Heart left ventricle (tissue), 13 donors: Measurements from ENCODE around the gene BRMS1.
A peak's percentile ranks its signal among the peaks of the same experiment; 100 is the strongest.

ENCODE experiments used
- POLR2A ChIP-seq, 2 donors: fragments of 450-650 bp; IDR thresholded peaks; one replicate each; pipeline ENCODE4 v1.6.1; 2017; ENCODE audit warnings: antibody characterized with exemption in 2 of 2, mild to moderate bottlenecking in 2 of 2, moderate library complexity in 2 of 2
- TF ChIP-seq, protein P1 (sequence below), 12 donors: fragments of 200-600 bp; sonication (generic) in 4 of 12; IDR thresholded peaks; one replicate each; pipeline versions ENCODE4 v1.5.0 to v1.8.0; 2018 to 2022; ENCODE audit warnings: antibody characterized with exemption in 12 of 12, mild to moderate bottlenecking in 5 of 12
- donor health status: ischemic (EF 13 %, LVEDD 7.1; RV severe dilation, severe dysfunction).
- donor health status: DM: no; HTN: yes; CAD: no.
- donor health status: DM: no; HTN: no; CAD: no.
- donor health status: ischemic (EF 25% LVEDD 6.9; RV normal size, moderate dysfunction).
- donor health status: ischemic (EF 25% LVEDD 5.7; RV mildly dilated, moderate dysfunction).
- donor health status: ischemic (EF 35%, LVEDD 5.7; RV mildly dilated, moderate dysfunction).
- donor health status: nonischemic (EF 11% LVEDD 7.7; RV severe dilation, severe dysfunction).
- donor health status: DM: yes; HTN: yes; CAD: no.
- donor health status: PGD.
- donor health status: ischemic (EF 29% LVEDD 5.4; RV normal size, mild dysfunction).
- donor health status: nonischemic (EF 23%, LVEDD 6.1; RV moderate dilation, normal function).

DNA sequence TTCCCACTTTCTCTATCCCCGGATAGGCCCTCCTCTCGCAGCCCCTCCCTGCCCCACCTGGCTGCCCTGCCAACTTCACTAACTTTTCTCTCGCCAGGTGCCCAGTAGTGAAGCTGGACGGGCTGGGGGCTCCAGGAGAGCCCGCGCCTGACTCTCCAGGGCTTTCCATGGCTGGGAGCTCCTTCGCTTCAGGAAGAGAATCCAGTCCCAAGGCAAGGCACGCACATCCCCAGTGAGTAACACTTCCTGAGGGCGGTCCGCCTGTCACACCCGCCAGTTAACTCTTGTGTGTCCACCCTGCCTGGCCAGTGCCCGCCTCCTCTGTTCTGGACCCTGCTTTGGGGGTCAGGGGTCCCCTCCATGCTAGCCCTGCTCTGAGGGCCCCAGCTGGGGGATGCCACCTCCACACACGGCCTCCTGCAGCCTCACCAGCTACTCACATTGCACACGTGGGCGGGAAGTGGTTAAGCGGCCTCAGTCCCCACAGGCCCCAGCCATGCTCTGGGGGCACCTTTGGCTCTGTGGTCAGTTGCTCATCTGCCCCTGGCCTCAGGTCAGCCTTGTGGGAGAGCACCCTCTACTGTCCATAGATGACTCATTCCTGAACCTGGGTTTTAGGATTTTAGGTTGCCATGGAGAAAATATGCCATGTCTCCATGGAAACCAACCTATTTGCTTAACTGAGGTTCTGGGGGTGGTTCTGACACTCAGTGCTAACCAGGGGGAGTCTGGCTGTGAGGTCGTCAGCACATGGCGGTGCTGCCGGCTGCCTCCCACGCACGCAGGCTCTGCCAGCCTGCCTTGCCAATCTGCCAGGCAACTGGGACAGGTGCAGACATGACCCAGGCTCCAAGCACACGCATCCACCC lies 8.4 kb downstream of the BRMS1 start, which contains the start of gene RIN1:
- TF ChIP-seq, protein P1, sequence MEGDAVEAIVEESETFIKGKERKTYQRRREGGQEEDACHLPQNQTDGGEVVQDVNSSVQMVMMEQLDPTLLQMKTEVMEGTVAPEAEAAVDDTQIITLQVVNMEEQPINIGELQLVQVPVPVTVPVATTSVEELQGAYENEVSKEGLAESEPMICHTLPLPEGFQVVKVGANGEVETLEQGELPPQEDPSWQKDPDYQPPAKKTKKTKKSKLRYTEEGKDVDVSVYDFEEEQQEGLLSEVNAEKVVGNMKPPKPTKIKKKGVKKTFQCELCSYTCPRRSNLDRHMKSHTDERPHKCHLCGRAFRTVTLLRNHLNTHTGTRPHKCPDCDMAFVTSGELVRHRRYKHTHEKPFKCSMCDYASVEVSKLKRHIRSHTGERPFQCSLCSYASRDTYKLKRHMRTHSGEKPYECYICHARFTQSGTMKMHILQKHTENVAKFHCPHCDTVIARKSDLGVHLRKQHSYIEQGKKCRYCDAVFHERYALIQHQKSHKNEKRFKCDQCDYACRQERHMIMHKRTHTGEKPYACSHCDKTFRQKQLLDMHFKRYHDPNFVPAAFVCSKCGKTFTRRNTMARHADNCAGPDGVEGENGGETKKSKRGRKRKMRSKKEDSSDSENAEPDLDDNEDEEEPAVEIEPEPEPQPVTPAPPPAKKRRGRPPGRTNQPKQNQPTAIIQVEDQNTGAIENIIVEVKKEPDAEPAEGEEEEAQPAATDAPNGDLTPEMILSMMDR (IDR thresholded peaks at IDR 0.05): peak; percentile 12 to 67 (median 33)
- TF ChIP-seq POLR2A (IDR thresholded peaks at IDR 0.05): no peak
